Ammon's horn (tissue), 1 donor: ENCODE data around the gene CRYGB.
A peak's percentile ranks its signal among the peaks of the same experiment; 100 is the strongest.
"Not testable (repeated sequence)": the region's sequence is repeated elsewhere in the genome, so short reads cannot be mapped to it uniquely, and the experiment has no call there.

Source experiments
- DNase-seq: peaks from one replicate; pipeline ENCODE4 v3.0.0-alpha.2; 2016; ENCODE audit warnings: low spot score

CRYGB gene

DNA sequence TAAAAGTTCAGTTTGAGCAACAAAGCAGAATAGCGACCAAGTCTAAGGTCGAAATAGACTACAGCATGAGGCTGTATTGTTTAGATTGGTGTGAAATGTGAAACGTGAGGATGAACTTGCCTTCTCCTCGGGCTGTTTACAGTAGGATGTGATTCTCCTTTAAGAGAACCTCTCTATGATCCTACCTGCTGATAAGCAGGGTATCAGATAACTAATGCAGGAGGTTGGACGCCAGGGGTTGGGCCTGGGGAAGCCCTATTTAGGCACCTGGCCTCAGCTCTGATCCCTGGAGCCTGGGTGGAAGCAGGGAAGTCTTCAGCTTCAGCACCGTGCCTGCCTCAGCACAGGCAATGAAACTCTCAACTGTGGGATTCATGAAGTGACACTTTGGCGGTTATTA lies 33.0 kb downstream of the CRYGB start:
- DNase-seq: no peak

- not testable (repeated sequence) for DNase-seq
These were observed 33.6 kb downstream of the CRYGB start for GRCh38 chr2:208112273-208112745.

GRCh38 chr2:208103616-208104015 lies 42.3 kb downstream of the CRYGB start:
- no peak for DNase-seq

DNA sequence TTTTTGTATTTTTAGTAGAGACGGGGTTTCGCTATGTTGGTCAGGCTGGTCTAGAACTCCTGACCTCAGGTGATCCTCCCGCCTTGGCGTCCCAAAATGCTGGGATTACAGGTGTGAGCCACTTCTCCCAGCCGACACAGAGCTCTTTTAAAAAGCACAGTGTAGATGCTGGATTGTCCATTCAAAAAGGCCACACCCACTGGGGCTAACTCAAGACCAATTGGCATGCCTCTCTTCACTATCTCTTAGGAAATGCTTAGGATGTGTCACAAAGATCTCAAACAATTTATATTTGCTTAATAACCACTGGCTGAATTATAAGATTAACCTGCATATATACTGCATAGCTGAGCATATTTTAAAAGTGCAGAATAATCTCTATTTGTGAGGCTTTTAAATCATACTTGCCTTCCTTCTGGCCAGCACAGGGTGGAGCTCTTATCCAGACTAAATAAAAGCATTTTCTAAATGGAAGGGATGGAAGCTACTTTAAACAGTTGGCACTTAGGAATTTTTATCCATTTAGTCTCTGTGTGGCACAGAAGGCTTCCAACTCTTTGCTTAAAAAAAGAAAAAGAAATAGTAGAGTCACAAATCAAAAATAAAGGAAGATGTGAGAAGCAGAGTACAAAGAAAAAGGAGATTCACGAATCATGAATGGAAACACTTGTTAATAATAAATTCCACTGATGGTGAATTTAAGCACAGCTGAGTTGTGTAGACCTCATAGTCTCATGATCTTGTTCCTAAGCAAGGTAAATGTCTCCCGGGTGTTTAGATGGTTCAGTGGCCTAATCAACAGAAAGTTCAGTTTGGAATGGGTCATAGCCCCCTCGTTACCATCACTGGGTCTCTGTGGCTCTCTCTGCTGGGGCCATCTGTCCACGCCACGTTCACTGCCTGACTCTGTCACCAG lies 44.0 kb downstream of the CRYGB start:
- peak; percentile 58 for DNase-seq

DNA sequence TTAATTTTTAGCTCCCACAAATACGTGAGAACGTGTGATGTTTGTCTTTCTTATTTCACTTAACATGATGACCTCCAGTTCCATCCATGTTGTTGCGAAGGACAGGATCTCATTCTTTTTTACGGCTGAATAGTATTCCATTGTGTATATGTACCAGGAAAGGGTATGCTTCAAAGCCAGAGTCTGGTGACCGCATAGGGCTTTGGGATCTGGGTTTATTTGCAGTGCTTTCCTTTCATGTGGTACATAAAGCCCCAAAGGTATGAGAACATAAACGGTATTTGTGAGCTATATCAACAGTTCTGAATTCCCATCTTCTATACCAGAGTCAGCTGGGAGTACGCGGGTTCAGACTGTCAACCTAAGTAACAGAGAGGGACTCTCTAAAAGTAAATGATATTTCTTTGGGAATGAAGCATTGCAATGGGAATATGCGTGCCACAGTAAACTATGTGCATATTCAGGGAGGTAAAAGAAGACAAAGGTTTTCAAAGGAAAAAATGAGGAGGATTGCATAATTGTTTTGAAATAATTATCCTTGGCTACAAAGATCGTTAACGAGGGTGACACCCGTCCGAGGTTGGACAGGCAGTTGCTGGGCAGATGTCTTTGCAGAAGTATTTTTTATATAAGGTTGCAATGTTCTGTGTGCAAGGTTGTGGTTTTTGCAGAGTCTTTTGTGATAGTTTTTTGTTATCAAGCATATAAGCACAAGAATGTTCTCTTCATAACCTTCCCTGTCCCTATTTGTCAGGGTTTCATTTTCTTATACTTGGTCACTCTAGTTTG lies 46.1 kb downstream of the CRYGB start:
- no peak for DNase-seq

DNA sequence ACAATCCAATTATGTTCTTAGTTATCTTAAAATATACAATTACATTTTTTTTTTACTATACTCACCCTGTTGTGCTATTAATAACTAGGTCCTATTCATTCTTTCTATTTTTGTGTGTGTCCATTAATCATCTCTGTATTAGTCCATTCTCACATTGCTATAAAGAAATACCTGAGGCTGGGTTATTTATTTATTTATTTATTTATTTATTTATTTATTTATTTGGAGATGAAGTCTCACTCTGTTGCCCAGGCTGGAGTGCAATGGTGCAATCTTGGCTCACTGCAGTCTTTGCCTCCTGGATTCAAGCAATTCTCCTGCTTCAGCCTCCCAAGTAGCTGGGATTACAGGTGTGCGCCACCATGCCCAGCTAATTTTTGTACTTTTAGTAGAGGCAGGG lies 47.3 kb downstream of the CRYGB start:
- DNase-seq: not testable (repeated sequence)

- DNase-seq: no peak
These were observed 47.7 kb downstream of the CRYGB start for GRCh38 chr2:208098267-208098666.

DNA sequence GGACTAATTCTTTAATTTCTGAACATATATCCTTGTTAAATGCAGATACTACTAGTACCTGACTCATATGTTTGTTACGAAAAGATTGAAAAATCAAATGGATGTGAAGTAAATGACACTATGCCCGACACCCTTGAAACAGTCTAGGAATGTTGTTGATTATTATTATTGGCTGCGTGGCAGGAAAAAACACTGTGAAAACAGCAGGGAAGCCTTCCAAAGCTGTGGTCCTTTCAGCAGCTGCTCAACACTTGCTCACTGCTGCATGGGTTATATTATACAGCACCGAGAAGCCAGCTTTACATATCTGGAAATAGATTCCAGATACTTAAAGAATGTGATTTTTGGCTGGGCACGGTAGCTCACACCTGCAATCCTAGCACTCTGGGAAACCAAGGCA lies 48.2 kb downstream of the CRYGB start:
- no peak for DNase-seq

- DNase-seq: no peak
These were observed 48.6 kb downstream of the CRYGB start for GRCh38 chr2:208097313-208097712.

- no peak for DNase-seq
These were observed 49.9 kb downstream of the CRYGB start for GRCh38 chr2:208096080-208096479.

DNA sequence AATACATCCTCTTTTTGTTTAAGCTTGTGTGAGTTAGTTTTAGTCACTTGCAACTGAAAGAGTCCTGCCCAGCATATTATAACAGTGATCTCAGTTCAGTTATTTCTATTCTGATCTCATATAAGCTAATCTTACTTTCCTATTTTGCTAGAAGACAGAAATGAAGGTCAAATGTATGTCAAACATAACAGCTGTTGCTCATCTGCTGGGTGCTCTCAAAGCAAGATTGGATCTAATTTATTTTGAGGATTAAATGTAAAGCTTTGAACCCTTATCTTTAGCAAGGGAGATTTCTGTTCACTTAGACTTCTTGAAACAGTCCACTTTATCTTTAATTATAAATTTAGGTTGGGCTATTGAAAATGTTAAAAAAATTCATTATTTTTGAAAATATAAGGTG lies 52.8 kb downstream of the CRYGB start:
- DNase-seq: no peak
